WTC11 (cell line): ENCODE results near the gene USP43. TPM values are rescaled to one million over a fixed set of nuclear protein-coding genes. Genes with fewer than 3 reads are reported as not detected.
"Not testable (repeated sequence)": the region's sequence is repeated elsewhere in the genome, so short reads cannot be mapped to it uniquely, and the experiment has no call there.

Experiments used
- ATAC-seq: fragments of 200-7000 bp; cut with Tn5 transposase; 2 replicates; pipeline ENCODE4 v1.10.0; 2021; ENCODE audit warnings: mild to moderate bottlenecking, moderate library complexity
- CTCF ChIA-PET: fragments of 300-600 bp; sonication (Branson Sonifier 250); formaldehyde crosslinking; loops from one replicate; lab custom pipeline; 2021; ENCODE audit warnings: antibody characterized with exemption; lab: Charles Lee
- POLR2A ChIA-PET: fragments of 350-600 bp; sonication (Branson Sonifier 250); formaldehyde crosslinking; loops from one replicate; lab custom pipeline; 2021; ENCODE audit warnings: antibody characterized with exemption; lab: Charles Lee
- DNase-seq: peaks from one replicate; pipeline ENCODE4 v3.0.0; 2021; ENCODE audit warnings: low spot score
- H3K27ac Mint-ChIP-seq: 2 replicates; pipeline ENCODE4 v1.8.0; 2021; ENCODE audit warnings: mixed read lengths
- H3K27me3 Mint-ChIP-seq: 2 replicates; pipeline ENCODE4 v1.8.0; 2021; ENCODE audit warnings: low read depth, mild to moderate bottlenecking, moderate library complexity, mixed read lengths
- H3K36me3 Mint-ChIP-seq: 2 replicates; pipeline ENCODE4 v1.8.0; 2021; ENCODE audit warnings: mixed read lengths
- H3K4me1 Mint-ChIP-seq: 2 replicates; pipeline ENCODE4 v1.8.0; 2022; ENCODE audit warnings: mixed read lengths
- H3K4me3 Mint-ChIP-seq: 2 replicates; pipeline ENCODE4 v1.8.0; 2021; ENCODE audit warnings: mild to moderate bottlenecking, moderate library complexity, mixed read lengths
- H3K9me3 Mint-ChIP-seq: 2 replicates; pipeline ENCODE4 v1.8.0; 2021; ENCODE audit warnings: mixed read lengths
- AFF4 ChIP-seq: sonication (generic); formaldehyde crosslinking; IDR thresholded peaks from 2 replicates; pipeline ENCODE4 v1.8.1; 2023; ENCODE audit warnings: mild to moderate bottlenecking, missing genetic modification reagents, borderline replicate concordance
- ATF1 ChIP-seq: sonication (generic); formaldehyde crosslinking; IDR thresholded peaks from 2 replicates; pipeline ENCODE4 v1.8.1; 2023; ENCODE audit warnings: mild to moderate bottlenecking, moderate library complexity, missing genetic modification reagents
- ATF3 ChIP-seq: sonication (generic); formaldehyde crosslinking; conservative IDR thresholded peaks from 2 replicates; pipeline ENCODE4 v1.8.1; 2022; ENCODE audit warnings: mild to moderate bottlenecking, missing genetic modification reagents
- CBFB ChIP-seq: sonication (generic); formaldehyde crosslinking; IDR thresholded peaks from 2 replicates; pipeline ENCODE4 v1.8.1; 2022; ENCODE audit warnings: mild to moderate bottlenecking, low read depth, missing genetic modification reagents
- E2F5 ChIP-seq: sonication (generic); formaldehyde crosslinking; IDR thresholded peaks from 2 replicates; pipeline ENCODE4 v1.8.1; 2022; ENCODE audit warnings: mild to moderate bottlenecking, moderate library complexity, missing genetic modification reagents
- FOXJ3 ChIP-seq: sonication (generic); formaldehyde crosslinking; IDR thresholded peaks from 2 replicates; pipeline ENCODE4 v1.9.0; 2021; ENCODE audit warnings: missing genetic modification reagents, mild to moderate bottlenecking, borderline replicate concordance
- FOXP1 ChIP-seq: sonication (generic); formaldehyde crosslinking; IDR thresholded peaks from 2 replicates; pipeline ENCODE4 v1.8.0; 2022; ENCODE audit warnings: missing genetic modification reagents, mild to moderate bottlenecking, moderate library complexity, borderline replicate concordance
- HMGXB4 ChIP-seq: sonication (generic); formaldehyde crosslinking; IDR thresholded peaks from 2 replicates; pipeline ENCODE4 v1.8.1; 2023; ENCODE audit warnings: mild to moderate bottlenecking, moderate library complexity, missing genetic modification reagents
- JAZF1 ChIP-seq: fragments of 250-450 bp; sonication (Bioruptor Pico); IDR thresholded peaks from 2 replicates; pipeline ENCODE4 v1.9.0; 2021; ENCODE audit warnings: moderate library complexity, mild to moderate bottlenecking, inconsistent platforms
- MLX ChIP-seq: sonication (generic); formaldehyde crosslinking; IDR thresholded peaks from 2 replicates; pipeline ENCODE4 v1.8.1; 2023; ENCODE audit warnings: mild to moderate bottlenecking, missing genetic modification reagents, moderate library complexity
- NFATC4 ChIP-seq: fragments of 250-450 bp; sonication (Bioruptor Pico); IDR thresholded peaks from 2 replicates; pipeline ENCODE4 v1.9.0; 2021; ENCODE audit warnings: mild to moderate bottlenecking
- NR3C1 ChIP-seq: sonication (generic); formaldehyde crosslinking; conservative IDR thresholded peaks from 2 replicates; pipeline ENCODE4 v1.8.1; 2023; ENCODE audit warnings: low read depth, mild to moderate bottlenecking, missing genetic modification reagents
- OVOL2 ChIP-seq: fragments of 250-450 bp; sonication (Bioruptor Pico); IDR thresholded peaks from 2 replicates; pipeline ENCODE4 v1.9.0; 2021; ENCODE audit warnings: mild to moderate bottlenecking, borderline replicate concordance
- PRDM15 ChIP-seq: sonication (generic); formaldehyde crosslinking; IDR thresholded peaks from 2 replicates; pipeline ENCODE4 v1.8.0; 2022; ENCODE audit warnings: missing genetic modification reagents
- RELA ChIP-seq: sonication (generic); formaldehyde crosslinking; IDR thresholded peaks from 2 replicates; pipeline ENCODE4 v1.8.1; 2022; ENCODE audit warnings: missing genetic modification reagents, mild to moderate bottlenecking, borderline replicate concordance
- SP1 ChIP-seq: sonication (generic); formaldehyde crosslinking; conservative IDR thresholded peaks from 2 replicates; pipeline ENCODE4 v1.8.1; 2022; ENCODE audit warnings: missing genetic modification reagents
- ZNF317 ChIP-seq: sonication (generic); formaldehyde crosslinking; IDR thresholded peaks from 2 replicates; pipeline ENCODE4 v1.8.1; 2023; ENCODE audit warnings: low read depth, mild to moderate bottlenecking, moderate library complexity, missing genetic modification reagents, borderline replicate concordance
- total RNA-seq: library from RNA; stranded (reverse); gene quantifications from 3 replicates; pipeline ENCODE4 v1.2.3, GENCODE V29; 2021
- TF ChIP-seq, protein P1 (sequence below): sonication (generic); formaldehyde crosslinking; IDR thresholded peaks from 2 replicates; pipeline ENCODE4 v1.8.1; 2022; ENCODE audit warnings: mild to moderate bottlenecking, missing genetic modification reagents, moderate library complexity, borderline replicate concordance

The USP43 gene
- total RNA-seq, 1 experiment from 2014 or later, result 8.6 TPM

DNA sequence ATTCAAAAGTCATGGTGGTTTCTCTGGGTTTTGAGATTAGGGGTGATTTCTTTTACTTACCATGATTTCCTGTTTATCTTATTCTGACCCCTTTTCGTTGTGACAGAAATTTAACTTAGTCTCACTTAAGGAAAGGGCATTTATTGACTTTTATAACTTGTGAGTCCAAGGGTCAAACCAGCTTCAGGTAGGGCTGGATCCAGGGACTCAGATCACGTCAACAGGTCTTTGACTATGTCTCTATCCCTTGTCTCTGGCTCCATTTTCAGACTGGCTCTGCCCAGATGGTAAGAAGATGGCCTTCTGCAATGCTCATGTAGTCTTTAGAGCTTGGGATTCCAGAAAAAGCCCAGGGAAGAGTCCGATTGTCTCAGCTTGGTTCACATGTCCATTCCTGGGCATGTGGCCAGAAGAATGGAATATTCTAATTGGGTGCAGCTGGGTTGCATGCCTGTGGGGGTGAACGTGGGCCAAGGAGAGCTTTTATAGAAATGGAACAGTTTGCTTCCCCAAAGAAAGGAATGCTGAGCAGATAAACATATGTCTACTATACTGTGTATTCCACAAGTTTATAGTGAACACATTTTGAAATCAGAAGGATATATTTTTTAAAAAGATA is 13.4 kb downstream of the USP43 start (continued):
- no peak for TF ChIP-seq FOXP1
- TF ChIP-seq CBFB (CRISPR knock-in tag), result no peak
- no peak for TF ChIP-seq PRDM15
- no peak for TF ChIP-seq OVOL2 (CRISPR knock-in tag)
- TF ChIP-seq FOXJ3, result no peak
- TF ChIP-seq MLX, result no peak
- TF ChIP-seq E2F5 (CRISPR knock-in tag), result no peak
- no peak for TF ChIP-seq HMGXB4 (CRISPR knock-in tag)
- no peak for TF ChIP-seq RELA (CRISPR knock-in tag)

- Mint-ChIP-seq H3K4me1 (no peaks in the 10 kb centered on the region), H3K9me3 (peaks cover 17% of the 10 kb centered on the region), H3K27me3 (no peaks in the 10 kb centered on the region), H3K36me3 (peaks cover 43% of the 10 kb centered on the region), H3K4me3 (no peak overlapping the region), H3K27ac (no peak overlapping the region)
- ATAC-seq, result no peak
- CTCF ChIA-PET, result interaction anchor here (1.3 kb wide), 1 partner anchor 229 kb away, joined by 3 read pairs; no protein-coding TSS in a partner anchor
- POLR2A ChIA-PET, result interaction anchor here (0.6 kb wide), 1 partner anchor 68 kb away, joined by 4 read pairs; no protein-coding TSS in a partner anchor
- no peak for DNase-seq
- TF ChIP-seq ATF1 (no peak), JAZF1 (CRISPR knock-in tag) (no peak), SP1 (CRISPR knock-in tag) (no peak), ZNF317 (CRISPR knock-in tag) (no peak), AFF4 (CRISPR knock-in tag) (no peak), FOXP1 (no peak), ATF3 (CRISPR knock-in tag) (no peak), NFATC4 (CRISPR knock-in tag) (no peak), FOXJ3 (no peak), E2F5 (CRISPR knock-in tag) (no peak), NR3C1 (CRISPR knock-in tag) (no peak)
- TF ChIP-seq, protein P1, sequence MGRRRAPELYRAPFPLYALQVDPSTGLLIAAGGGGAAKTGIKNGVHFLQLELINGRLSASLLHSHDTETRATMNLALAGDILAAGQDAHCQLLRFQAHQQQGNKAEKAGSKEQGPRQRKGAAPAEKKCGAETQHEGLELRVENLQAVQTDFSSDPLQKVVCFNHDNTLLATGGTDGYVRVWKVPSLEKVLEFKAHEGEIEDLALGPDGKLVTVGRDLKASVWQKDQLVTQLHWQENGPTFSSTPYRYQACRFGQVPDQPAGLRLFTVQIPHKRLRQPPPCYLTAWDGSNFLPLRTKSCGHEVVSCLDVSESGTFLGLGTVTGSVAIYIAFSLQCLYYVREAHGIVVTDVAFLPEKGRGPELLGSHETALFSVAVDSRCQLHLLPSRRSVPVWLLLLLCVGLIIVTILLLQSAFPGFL (CRISPR knock-in tag), result no peak
Observed at GRCh38 chr17:9661027-9661426, 15.7 kb downstream of the USP43 start.

DNA sequence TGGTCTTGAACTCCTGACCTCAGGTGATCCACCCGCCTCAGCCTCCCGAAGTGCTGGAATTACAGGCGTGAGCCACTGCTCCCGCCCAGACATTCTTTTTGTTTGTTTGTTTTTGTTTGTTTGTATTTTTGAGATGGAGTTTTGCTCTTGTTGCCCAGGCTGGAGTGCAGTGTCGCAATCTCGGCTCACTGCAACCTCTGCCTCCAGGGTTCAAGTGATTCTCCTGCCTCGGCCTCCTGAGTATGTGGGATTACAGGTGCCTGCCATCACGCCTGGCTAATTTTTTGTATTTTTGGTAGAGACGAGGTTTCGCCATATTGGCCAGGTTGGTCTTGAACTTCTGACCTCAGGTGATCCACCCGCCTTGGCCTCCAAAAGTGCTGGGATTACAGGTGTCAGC is 18.2 kb downstream of the USP43 start:
- H3K4me3 Mint-ChIP-seq, H3K27me3 Mint-ChIP-seq, POLR2A ChIA-PET, H3K27ac Mint-ChIP-seq, DNase-seq, ATAC-seq, CTCF ChIA-PET: not testable (repeated sequence)
- Mint-ChIP-seq H3K9me3 (peaks cover 17% of the 10 kb centered on the region), H3K36me3 (peaks cover 35% of the 10 kb centered on the region), H3K4me1 (peaks cover 13% of the 10 kb centered on the region)
